Measurements from ENCODE around the gene AOPEP.

The AOPEP gene

DNA sequence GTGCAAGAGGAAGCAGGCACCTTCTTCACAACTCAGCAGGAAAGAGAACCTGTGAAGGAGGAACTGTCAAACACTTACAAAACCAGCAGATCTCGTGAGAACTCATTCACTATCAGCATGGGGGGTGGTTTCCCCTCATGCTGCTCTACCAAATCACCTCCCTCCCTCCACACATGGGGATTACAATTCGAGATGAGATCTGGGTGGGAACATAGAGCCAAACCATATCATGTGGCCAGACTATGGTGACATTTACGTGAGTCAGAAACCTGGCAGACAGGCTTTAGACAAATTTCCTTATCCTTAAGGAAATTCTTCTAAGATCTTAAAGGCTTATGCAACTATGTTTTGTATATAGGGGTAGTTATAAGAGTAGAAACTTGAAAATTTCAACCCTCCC lies 8.7 kb upstream of the AOPEP start:
- no peak for DNase-seq

DNA sequence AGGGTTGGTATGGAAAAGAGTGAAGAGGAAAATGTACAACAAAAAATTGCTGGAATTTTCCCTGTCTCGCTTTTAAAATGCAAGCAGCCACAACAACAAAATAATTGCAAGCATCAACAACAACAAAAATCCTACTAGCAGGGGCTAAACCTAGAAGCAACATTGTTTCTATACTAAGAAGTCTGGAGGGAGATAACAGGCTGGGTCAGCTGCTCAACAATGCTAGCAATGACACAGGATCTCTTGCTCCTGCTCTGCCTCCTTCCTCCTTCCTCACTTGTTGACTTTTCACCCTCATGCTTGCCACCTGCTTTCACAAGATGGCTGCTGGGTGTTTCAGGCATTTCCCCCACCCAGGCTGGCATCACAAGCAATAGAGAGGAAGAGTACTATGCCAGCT lies 7.6 kb upstream of the AOPEP start:
- DNase-seq, result no peak

DNA sequence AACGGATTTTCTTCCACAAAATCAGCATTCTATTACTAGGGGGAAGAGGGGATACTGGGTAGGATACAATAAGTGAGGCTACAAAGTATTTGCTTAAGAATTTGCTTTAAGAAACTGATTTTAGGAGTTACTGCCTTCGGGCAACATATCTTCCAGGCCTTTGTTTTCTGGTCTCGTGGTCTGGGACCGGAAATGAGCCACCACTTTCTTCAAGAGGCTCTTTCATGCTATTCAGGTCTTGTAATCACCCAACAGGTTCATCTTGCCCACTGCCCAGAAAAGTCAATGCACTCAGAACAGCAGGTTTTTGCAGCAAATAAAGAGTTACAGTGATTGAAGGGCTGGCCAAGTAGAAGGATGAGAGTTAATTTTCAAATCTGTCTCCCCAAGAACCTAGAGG lies 6.6 kb upstream of the AOPEP start:
- DNase-seq, result no peak

DNA sequence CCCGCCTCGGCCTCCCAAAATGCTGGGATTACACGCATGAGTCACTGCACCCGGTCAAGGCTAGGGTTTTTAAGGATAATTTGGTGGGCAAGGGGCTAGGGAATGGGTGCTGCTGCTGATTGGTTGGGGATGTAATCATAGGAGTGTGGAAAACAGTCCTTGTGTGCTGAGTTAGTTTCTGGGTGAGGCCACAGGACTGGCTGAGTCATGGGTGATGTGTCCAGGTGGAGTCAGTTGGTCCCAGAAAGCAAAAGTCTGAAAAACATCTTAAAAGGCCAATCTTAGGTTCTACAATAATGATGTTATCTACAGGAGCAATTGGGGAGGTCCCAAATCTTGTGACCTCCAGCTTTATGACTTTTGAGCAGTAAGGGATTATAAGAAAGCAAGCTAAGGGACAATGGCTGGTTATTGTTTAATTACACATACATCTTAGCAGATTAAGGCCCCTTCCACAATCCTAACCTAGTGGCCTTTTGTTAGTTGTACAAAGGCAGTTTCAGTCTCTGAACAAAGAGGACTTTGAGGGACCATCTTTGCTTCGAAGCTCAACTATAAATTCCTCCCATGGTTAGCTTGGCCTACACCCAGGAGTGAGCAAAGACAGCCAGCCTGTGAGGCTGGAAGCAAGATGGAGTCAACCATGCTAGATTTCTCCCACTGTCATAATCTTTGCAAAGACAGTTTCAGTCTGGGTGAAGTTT lies 5.5 kb upstream of the AOPEP start:
- no peak for DNase-seq

DNA sequence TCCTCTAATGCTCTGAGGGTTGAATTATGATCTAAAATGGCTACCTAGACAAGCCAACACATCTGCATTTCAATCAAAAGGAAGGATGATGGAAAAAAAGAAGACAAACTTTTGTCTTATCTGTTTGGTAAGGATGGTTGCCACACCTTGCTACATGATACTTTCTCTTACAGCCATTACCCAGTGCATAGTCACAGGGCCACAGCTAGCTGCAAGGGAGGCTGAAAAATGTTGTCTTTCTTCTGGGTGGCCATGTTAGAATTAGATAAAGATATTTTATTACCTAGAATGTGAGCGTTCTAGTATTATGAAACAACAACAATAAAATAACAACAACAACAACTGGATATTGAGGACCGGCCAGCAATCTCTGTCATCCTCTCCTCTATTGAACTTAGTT lies 4.7 kb upstream of the AOPEP start:
- no peak for DNase-seq

DNA sequence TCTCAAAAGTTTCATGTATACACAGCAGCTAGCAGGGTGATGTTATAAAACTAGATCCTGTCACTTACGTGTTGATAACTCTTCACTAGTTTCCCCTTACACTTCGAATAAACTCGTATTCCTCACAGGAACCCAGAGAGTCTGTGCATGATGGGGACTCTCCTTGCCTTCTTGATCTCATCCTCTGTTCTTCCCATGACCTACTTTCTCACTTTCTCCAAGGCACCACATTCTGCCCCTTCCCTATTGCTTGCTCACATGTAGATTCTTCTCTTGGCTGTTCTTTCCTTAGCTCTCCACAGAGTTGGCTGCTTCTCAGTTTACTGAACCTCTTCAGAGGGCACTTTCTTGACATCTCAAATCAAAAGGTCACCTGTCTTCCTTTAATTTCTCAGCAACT lies 1.2 kb upstream of the AOPEP start:
- DNase-seq, result no peak

DNA sequence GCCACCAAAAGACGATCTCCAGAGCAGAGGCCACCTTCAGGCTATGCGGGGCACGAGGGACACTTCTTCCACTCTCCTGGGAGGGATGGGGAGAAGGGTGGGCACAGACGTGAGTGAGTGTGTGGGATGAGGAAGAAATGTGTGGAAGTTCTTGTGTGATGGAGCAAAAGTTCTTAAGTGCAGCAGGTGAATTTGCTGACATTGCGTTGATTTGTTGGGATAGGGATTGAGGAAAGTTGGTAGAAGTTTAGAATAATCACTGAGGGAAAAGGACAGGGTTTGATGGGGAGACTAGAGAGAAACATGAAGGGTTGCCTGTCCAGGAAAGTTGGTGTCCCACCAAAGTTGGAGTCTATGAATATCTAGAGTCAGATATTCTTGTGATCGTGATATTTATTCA lies 2.2 kb downstream of the AOPEP start:
- DNase-seq, result no peak

DNA sequence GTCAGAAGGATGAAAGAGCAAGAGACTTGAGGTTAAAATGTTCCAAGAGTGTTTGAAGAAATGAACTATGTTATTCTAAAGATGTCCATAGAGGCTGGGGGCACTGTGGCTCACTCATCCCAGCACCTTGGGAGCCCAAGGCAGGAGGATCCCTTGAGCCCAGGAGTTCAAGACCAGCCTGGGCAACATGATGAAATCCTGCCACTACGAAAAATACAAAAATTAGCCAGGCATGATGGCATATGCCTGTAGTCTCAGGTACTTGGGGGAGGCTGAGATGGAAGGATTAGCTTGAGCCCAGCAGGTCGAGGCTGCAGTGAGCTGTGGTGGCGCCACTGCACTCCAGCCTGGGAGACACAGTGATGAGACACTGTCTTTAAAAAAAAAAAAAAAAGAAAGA lies 2.7 kb downstream of the AOPEP start:
- no peak for DNase-seq

DNA sequence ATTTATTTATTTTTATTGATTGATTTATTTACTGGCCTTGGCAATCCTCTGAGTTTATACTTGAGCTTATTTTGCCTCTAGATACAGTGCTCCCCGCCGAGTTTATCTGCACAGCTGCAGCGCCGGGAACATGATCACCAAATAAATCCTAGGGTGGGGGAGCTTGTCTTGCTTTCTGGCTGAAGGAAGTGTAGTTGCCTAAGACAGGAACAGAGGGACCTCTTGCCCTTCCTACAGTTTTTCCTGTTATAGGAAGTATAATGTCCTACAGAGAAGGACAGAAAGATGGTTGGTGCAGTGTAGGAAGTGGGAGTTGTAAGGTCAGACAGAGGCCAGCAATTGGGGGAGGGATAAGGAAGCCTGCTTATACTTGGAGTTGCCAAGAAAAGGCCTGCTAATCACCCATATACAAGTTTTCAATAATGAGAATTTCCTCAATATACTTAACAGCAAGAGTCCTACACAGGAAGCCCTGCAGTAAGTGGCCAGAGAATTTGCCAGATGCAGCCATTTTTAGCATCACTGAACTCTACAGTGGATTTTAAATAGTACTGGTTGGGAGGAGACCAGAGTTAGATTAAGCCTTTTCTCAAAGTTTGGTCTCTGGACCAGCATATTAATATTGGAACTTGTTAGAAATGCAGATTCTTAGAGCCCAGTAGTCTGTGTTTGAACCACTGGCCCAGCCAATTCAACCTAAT lies 7.7 kb downstream of the AOPEP start:
- DNase-seq, result no peak

DNA sequence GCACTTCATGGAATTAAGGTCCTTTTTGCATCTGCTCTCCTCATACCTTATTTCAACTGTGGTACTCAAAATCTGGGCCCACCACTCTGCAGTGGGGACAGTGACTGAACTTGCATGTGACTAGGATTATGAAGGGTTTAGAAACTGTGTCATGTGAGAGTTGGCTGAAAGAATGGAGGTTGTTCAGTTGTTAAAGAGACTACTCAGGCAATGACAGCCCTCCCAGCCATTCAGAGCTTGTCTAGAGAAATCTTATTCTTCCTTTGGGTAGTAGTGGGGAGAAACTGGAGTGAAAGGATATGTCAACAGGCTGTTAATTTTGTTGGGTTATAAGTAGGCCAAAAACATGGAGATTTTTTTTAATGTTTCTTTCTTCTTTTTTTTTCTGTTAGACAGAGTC lies 10.3 kb downstream of the AOPEP start:
- no peak for DNase-seq

DNA sequence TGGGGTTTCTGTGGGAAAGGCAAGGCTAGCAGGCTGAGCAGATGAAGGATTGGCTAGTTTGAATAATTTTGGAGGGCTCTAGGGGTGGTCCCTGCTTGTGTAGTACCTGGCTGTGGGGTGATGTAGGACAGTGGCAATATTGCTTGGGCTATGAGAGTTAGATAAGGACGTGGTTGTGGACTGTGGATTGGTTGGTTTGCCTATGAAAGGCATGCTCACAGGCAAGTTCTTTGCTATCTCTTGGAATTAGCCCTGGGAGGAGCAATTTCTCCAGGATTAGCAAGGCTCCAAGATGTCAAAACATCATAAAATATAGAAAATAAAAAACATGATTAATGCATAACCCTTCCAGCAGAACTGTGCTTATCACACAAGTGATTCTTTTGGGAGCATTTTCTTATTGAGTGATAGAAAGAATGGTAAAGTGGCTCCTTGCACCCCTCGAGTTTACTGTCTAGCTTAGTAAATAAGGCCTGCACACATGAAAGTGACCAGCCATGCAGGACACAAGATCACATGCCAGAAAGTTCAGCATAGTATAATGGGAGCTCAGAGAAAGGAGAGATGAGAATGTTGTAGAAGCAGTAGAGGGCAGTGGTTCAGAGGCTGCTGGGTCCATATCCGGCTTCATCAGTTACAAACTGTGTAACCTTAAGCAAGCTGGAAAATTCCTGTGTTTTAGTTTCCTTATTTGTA lies 13.8 kb downstream of the AOPEP start:
- no peak for DNase-seq

DNA sequence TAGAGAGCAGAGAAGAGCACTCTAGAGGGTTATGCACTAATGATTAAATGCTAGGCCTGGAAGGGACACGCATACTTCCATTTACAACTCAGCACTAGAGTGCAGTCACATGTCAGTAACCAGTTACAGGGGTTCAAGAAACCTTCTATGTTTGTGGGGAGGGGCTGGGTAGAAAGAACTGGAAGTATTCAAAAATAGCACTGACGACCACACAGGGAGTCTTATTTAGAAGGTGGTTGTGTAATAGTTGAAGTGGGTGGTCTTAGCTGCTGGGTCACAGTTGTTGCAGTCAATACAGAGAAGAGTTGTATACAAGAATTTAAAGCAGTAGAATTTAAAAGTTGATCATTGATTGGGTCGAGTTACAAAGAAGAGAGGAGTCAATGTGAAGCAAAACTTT lies 15.4 kb downstream of the AOPEP start:
- DNase-seq, result peak; percentile 1

DNA sequence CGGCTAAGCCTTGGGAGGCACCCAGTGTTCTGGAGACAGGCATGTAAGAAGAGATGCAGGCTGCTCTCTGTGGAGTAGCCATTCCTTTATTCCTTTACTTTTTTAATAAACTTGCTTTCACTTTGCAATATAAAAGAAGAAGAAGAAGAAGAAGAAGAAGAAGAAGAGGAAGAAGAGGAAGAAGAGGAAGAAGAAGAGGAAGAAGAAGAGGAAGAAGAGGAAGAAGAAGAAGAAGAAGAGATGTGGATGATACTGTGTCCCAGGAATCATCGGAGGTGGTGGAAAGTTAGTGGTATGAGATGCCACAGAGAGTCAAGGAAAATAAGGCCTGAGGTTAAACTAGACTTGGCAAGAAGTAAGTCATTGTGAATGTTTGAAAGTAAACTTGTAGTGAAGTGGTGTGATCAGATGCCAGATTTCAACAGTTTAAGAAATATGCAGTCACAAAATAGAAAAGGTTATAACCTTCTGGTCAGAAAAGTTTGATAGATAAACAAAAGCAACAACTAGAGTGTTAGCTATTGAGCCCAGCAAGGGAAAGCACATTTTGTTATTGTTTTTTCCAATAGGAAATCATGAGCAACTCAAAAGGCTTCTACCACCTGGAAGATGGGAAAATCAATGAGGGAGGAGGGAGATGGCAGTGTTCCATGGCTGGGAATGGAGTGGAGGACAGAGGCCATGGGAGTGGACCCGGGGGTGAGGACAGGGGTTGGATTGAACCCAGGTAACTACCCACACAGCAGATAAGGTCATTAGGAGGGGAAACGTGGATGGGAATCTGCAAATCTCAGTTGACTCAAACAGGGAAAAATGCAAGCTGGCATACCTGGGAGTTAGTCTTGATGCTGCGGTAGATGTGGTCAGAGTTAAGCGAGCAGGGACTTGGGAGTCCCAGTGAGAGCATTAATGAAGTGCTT lies 16.8 kb downstream of the AOPEP start:
- no peak for DNase-seq

DNA sequence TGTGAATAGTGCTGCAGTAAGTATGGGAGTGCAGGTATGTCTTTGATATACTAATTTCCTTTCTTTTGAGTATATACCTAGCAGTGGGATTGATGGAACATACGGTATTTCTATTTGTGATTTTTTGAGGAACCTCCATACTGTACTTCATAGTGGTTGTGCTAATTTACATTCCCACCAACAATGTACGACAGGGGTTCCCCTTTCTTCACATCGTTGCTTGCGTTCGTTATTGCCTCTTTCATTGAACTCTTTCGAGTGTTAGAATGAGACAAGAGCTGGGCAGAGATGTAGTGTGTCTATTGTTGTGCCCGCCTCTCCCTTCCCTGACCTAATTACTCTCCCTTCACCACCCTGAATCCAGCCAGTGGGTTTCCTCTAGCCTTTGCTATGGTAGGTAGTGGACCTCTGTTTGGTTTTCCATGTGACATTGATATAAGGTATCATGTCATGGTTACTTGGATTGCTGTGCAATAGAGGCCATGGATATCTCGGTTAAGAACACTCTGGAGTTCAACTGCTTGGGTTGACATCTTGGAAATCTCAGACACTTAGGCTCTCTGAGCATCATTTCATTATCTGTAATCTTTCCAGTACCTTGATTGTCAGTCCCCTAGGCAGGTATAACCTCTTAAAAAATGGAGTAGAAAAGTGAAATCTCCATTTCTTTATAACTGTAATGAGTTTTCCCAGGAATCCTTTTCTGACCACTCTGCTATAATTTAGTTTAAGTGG lies 19.5 kb downstream of the AOPEP start:
- DNase-seq, result no peak

DNA sequence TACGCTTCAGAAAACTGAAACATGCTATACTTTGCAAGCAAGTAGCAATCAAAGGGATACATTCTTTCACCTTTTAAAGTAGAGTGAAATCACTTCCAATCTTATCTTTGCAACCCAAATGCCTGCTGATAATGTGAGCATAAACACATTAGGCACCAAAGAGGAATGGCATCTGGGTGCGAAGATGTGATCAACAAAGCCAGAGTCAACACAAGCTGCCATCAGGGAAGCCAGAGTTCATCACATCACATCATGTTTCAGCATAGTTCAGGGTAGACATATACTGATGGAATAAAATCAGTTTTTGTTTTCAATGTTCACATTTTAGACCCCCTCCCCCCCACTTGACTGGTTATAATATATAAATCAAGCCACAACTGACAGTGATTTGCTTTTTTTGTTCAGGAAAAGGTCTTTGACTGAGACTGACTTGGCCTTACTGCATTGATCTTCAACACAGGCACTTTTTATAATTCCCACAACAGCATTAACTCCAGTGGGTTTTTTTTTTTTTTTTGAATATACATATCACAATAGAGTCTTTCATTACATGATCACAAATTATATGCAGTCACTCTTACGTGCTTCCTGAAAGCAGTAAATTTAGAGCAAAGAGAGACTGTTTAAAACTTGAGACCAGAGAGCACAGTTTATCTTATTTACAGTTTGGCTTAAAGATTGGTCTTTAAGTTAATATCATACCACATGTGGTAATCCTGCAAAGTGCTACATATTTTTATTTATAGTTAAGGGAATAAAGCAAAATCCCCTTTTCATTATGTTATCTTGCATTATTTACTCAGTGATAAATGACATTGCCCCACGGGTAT lies 20.3 kb downstream of the AOPEP start:
- DNase-seq, result no peak

DNA sequence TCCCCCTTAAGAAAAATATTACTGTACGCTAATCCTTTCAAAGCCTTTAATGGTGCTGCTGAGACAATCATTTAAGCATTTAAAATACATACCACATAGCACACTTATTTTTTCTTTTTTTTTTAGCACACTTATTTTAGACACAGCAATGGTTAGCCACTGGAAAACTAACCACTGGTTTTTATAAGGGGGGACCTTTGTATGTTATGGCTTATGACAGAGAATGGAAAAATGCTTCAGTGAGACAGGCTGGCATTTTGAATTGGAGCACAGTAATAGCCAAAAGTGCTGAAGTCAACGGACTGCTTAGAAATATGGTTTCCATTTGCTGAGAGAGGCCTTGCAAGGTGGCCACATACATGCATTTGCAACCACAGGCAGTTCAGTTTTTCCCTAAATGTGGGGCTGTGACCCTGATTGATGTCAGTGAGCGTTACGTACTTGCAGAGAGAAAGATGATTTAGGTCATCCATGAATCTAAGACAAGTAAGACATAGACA lies 28.5 kb downstream of the AOPEP start:
- no peak for DNase-seq

DNA sequence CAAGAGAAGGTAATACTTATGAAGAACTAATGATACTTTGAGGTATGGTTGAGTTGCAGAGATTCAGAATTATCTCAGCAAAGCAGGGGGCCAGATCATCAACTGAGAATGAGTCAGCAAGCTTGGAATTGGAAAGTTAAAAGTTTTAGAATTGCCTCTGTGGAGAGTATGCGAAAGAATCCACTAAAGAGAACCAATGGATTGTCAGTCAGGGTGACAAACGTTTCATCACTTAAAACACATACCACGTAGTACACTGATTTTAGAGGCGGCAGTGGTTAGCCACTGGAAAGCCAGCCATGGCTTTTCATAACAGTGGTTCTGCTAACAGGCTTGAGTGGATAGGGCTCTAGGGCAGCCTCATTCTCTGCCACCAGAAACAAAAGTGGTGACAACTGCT lies 30.7 kb downstream of the AOPEP start:
- no peak for DNase-seq

DNA sequence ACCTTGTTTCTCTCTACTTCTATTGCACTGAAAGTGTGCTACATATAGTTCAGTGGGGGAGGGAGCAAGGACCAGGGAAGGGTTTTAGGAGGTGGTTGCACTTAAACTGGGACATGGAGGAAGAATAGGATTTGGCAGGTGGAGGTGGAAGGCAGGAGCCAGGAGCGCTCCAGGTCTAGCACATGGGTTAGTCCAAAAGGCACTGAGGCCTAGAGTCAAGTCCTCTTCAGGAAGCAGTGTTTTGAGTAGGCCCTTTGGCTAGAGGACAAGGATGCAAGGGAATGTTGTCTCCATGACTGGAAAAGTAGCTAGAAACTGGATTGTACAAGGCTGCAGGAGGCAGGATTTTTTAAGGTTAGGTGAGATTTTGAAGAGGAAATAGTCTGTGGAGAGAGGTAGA lies 31.5 kb downstream of the AOPEP start:
- no peak for DNase-seq

DNA sequence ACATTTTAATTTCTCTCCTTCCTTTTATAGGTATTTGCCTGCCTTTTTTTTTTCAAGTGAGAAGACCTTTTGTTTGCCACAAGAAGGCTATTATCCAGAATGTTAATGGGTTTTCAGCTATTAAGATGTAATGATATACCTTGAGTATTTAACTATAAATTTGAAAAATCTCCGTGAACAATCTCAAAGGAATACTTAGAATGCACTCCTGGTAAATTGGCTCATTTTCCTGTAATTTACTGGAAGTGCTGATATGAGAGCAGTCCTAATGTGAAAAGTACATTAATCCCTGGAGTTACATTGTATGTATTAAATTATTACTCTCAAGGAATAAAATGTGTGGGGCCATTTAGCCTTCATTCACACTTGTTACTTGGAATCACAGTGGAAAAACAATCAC lies 32.4 kb downstream of the AOPEP start:
- no peak for DNase-seq

DNA sequence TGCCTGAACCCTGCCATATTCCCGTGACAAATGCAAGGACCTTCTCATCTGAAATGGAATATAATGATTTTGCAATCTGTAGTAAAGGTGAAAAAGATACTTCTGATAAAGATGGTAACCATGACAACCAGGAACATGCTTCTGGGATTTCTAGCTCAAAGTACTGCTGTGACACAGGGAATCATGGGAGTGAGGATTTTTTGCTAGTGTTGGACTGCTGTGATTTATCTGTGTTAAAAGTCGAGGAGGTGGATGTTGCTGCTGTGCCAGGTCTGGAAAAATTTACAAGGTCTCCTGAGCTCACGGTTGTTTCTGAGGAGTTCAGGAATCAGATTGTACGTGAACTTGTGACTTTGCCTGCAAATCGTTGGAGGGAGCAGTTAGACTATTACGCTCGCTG lies 33.5 kb downstream of the AOPEP start:
- DNase-seq, result no peak

DNA sequence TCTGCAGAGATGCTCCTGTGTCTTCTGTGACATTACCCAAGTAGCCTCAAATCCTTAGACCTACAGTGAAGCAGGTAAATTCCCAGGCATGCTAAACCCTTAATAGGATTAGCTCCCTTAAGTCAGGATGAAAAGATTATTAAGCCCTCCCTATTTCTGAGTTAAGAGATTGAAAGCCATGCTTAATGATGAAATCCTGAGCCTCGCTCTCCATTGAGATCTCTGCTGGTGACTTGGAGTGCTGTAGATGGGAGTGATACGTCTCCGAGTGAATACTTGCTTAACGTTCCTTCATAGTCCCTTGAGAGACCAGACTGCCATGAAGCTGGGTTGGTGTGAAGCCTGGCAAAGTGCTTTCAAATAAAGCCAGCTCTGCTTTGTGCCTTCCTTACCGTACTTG lies 34.2 kb downstream of the AOPEP start:
- no peak for DNase-seq
